GM06990 (cell line): ENCODE measurements around the gene SSC4D.

ENCODE experiments used
- DNase-seq: peaks from one replicate; pipeline ENCODE4 v3.0.0-alpha.2; 2011; ENCODE audit not compliant: insufficient read length; ENCODE audit errors: extremely low read depth
- H3K27me3 ChIP-seq: replicated peaks from 2 replicates; pipeline ENCODE4 v1.6.0; 2011; ENCODE audit warnings: low read length; ENCODE audit not compliant: control insufficient read depth, insufficient read depth
- H3K36me3 ChIP-seq: 2 replicates; pipeline ENCODE4 v1.5.1; 2011; ENCODE audit warnings: low read length; ENCODE audit not compliant: control insufficient read depth, insufficient read depth
- H3K4me3 ChIP-seq: replicated peaks from 2 replicates; pipeline ENCODE4 v1.5.1; 2011; ENCODE audit warnings: low read depth, mild to moderate bottlenecking, control low read depth, low read length
- TF ChIP-seq, protein P1 (sequence below): IDR thresholded peaks from 2 replicates; pipeline ENCODE4 v1.5.1; 2011; ENCODE audit warnings: low read length, control low read depth, mild to moderate bottlenecking, inconsistent platforms; ENCODE audit not compliant: insufficient read depth, poor library complexity, severe bottlenecking

Gene SSC4D

DNA sequence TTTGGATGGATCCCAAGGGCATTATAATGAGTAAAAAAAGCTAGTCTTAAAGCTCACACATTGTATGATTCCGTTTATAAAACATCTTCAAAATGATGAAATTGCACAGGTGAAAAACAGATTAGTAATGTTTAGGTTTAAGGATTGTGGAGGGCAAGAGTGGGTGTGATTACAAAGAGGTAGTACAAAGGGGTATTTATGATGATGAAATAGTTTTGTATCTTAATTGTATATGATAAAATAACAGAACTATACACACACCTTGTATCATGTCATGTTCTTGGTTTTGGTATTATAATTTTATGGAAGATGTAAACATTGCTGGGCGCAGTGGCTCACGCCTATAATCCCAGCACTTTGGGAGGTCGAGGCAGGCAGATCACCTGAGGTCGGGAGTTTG lies 2.8 kb upstream of the SSC4D start:
- no peak for DNase-seq
- Histone ChIP-seq H3K36me3 (no peaks in the 10 kb centered on the region), H3K27me3 (no peaks in the 10 kb centered on the region; the same call in 1 of the 2 replicates), H3K4me3 (no peak overlapping the region)
- TF ChIP-seq, protein P1, sequence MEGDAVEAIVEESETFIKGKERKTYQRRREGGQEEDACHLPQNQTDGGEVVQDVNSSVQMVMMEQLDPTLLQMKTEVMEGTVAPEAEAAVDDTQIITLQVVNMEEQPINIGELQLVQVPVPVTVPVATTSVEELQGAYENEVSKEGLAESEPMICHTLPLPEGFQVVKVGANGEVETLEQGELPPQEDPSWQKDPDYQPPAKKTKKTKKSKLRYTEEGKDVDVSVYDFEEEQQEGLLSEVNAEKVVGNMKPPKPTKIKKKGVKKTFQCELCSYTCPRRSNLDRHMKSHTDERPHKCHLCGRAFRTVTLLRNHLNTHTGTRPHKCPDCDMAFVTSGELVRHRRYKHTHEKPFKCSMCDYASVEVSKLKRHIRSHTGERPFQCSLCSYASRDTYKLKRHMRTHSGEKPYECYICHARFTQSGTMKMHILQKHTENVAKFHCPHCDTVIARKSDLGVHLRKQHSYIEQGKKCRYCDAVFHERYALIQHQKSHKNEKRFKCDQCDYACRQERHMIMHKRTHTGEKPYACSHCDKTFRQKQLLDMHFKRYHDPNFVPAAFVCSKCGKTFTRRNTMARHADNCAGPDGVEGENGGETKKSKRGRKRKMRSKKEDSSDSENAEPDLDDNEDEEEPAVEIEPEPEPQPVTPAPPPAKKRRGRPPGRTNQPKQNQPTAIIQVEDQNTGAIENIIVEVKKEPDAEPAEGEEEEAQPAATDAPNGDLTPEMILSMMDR, result no peak

DNA sequence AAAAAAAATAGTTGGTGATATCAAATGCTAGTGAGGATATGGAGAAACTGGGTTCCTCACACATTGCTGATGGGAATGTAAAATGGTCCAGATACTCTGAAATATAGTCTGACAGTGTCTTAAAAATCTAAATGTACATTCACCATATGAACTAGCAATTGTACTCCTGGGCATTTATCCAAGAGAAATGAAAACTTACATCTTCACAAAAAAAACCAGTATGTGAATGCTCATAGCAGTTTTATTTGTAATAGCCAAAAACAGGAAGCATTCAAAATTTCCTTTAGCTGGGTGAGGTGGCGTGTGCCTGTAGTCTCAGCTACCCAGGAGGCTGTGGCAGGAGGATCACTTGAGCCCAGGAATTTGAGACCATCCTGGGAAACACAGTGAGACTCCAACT lies 2.1 kb upstream of the SSC4D start:
- no peak overlapping the region for H3K4me3 ChIP-seq
- TF ChIP-seq, protein P1, result no peak
- no peaks in the 10 kb centered on the region for H3K36me3 ChIP-seq
- no peaks in the 10 kb centered on the region; the same call in 1 of the 2 replicates for H3K27me3 ChIP-seq
- DNase-seq, result no peak

DNA sequence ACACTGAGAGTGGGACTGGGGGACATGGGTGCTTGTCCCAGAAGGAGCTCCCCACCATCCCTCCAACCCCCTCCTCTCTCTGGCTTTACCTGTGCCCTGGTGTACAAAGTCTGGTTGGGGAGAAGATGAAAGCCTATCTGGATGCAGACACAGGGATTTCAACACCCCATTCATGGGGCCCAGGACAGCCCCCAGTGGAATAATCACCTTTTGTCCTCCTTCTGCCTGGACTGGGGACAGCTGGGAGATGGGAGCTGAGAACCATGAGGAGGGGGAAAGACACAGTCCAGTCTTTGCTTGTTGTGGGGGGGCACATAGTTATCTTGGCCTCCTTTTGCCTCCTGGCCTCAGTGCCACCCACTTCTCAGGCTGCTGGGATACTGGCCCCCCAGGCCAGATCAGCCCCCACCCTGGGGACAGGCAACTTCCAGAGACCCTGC lies 1.4 kb downstream of the SSC4D start:
- DNase-seq, result no peak
- Histone ChIP-seq H3K27me3 (no peaks in the 10 kb centered on the region; the same call in 1 of the 2 replicates), H3K4me3 (no peak overlapping the region), H3K36me3 (no peaks in the 10 kb centered on the region)
- TF ChIP-seq, protein P1, result no peak

DNA sequence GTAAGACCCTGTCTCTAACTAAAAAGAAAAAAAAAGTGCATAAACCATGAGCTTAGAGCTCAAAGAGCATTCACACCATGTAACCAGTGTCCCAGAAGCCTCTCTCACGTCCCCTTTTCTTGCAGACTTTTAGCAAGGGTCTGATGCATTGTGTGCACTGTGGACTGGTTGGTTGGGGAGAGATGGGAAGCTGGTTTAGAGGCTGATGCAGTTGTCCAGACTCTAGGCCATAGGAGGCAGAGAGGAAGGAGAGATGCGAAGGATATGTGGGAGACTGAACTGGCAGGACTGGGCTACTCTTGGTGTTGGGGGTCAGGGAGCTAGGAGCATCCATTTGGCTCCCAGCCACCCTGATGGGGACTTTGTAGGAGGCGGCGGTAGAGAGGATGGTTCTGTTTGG lies 1.8 kb downstream of the SSC4D start:
- TF ChIP-seq, protein P1, result no peak
- H3K27me3 ChIP-seq, result no peaks in the 10 kb centered on the region; the same call in 1 of the 2 replicates
- DNase-seq, result no peak

DNA sequence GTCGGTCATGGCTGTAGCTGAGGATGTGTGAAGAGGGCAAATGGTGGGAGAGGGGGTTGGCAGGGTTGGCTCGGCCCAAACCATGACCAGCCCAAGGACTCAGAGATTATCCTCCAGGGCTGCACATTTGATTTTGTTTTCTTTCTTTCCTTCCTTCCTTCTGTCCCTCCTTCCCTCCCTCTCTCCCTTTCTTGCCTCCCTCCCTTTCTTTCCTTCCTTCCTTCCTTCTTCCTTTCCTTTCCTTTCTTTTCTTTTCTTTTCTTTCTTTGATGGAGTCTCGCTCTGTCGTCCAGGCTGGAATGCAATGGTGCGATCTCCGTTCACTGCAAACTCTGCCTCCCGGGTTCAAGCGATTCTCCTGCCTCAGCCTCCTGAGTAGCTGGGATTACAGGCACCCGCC lies 3.8 kb downstream of the SSC4D start:
- DNase-seq, result no peak
- Histone ChIP-seq H3K27me3 (no peaks in the 10 kb centered on the region; the same call in 1 of the 2 replicates), H3K36me3 (no peaks in the 10 kb centered on the region), H3K4me3 (no peak overlapping the region)
- TF ChIP-seq, protein P1, result no peak

More for the DNA sequence above, 1.8 kb downstream of the SSC4D start:
- H3K4me3 ChIP-seq, result no peak overlapping the region
- H3K36me3 ChIP-seq, result no peaks in the 10 kb centered on the region
